ENCODE results near the gene FRY. TPM values are rescaled to one million over a fixed set of nuclear protein-coding genes. Genes with fewer than 3 reads are reported as not detected.

The FRY gene
- total RNA-seq, 2 donors from 2014 or later, result 122 to 165 TPM

DNA sequence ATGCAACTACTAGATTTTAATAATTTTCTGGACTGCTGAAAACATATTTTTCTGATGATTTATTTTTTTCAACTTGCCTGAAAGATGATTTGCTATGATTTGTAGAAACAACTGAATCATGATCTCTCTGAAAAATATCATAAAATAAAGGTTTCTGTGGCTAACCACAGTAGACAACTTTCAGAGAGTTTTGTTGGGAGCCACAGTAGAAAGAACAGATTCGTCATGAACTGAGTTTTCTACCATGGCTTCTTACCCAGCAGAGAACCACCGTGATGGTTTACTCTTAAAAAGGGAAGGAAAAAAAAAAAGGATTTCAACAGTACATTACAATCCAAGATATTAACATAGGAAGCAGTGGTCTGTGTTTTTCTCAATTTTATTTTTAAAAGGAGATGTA lies 265.6 kb downstream of the FRY start:
- ATAC-seq (ENCODE audit: insufficient number of reproducible peaks, low FRiP score, low read depth) (no peak), DNase-seq (ENCODE audit: low spot score) (no peak)
- peaks cover 13% of the 10 kb centered on the region for H3K36me3 ChIP-seq
- no peak overlapping the region for H3K27ac ChIP-seq
- no peaks in the 10 kb centered on the region for H3K27me3 ChIP-seq (replicated peaks; ENCODE audit: insufficient read depth)
- H3K9me3 ChIP-seq, result no peaks in the 10 kb centered on the region
- TF ChIP-seq, protein P1, sequence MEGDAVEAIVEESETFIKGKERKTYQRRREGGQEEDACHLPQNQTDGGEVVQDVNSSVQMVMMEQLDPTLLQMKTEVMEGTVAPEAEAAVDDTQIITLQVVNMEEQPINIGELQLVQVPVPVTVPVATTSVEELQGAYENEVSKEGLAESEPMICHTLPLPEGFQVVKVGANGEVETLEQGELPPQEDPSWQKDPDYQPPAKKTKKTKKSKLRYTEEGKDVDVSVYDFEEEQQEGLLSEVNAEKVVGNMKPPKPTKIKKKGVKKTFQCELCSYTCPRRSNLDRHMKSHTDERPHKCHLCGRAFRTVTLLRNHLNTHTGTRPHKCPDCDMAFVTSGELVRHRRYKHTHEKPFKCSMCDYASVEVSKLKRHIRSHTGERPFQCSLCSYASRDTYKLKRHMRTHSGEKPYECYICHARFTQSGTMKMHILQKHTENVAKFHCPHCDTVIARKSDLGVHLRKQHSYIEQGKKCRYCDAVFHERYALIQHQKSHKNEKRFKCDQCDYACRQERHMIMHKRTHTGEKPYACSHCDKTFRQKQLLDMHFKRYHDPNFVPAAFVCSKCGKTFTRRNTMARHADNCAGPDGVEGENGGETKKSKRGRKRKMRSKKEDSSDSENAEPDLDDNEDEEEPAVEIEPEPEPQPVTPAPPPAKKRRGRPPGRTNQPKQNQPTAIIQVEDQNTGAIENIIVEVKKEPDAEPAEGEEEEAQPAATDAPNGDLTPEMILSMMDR (IDR thresholded peaks at IDR 0.05), result no peak
- no peak overlapping the region for H3K4me3 ChIP-seq
- H3K4me1 ChIP-seq (ENCODE audit: control insufficient read depth in 1 of 2, low read depth in 2 of 2), result no peaks in the 10 kb centered on the region

GRCh38 chr13:32298695-32299094 lies 267.1 kb downstream of the FRY start:
- no peaks in the 10 kb centered on the region for H3K9me3 ChIP-seq
- ATAC-seq (ENCODE audit: insufficient number of reproducible peaks, low FRiP score, low read depth) (no peak), DNase-seq (ENCODE audit: low spot score) (no peak)
- no peak overlapping the region for H3K4me3 ChIP-seq
- TF ChIP-seq, protein P1 (IDR thresholded peaks at IDR 0.05), result no peak
- no peaks in the 10 kb centered on the region for H3K27me3 ChIP-seq (replicated peaks; ENCODE audit: insufficient read depth)
- H3K36me3 ChIP-seq, result peaks cover 13% of the 10 kb centered on the region
- H3K4me1 ChIP-seq (ENCODE audit: control insufficient read depth in 1 of 2, low read depth in 2 of 2), result no peaks in the 10 kb centered on the region
- no peak overlapping the region for H3K27ac ChIP-seq

GRCh38 chr13:32299893-32300292 lies 268.3 kb downstream of the FRY start:
- Histone ChIP-seq H3K9me3 (no peaks in the 10 kb centered on the region), H3K4me3 (no peak overlapping the region), H3K27me3 (replicated peaks; ENCODE audit: insufficient read depth) (no peaks in the 10 kb centered on the region), H3K27ac (no peak overlapping the region), H3K4me1 (ENCODE audit: control insufficient read depth in 1 of 2, low read depth in 2 of 2) (no peaks in the 10 kb centered on the region), H3K36me3 (peaks cover 7% of the 10 kb centered on the region)
- DNase-seq (ENCODE audit: low spot score) (no peak), ATAC-seq (ENCODE audit: insufficient number of reproducible peaks, low FRiP score, low read depth) (no peak)
- TF ChIP-seq, protein P1 (IDR thresholded peaks at IDR 0.05), result no peak

DNA sequence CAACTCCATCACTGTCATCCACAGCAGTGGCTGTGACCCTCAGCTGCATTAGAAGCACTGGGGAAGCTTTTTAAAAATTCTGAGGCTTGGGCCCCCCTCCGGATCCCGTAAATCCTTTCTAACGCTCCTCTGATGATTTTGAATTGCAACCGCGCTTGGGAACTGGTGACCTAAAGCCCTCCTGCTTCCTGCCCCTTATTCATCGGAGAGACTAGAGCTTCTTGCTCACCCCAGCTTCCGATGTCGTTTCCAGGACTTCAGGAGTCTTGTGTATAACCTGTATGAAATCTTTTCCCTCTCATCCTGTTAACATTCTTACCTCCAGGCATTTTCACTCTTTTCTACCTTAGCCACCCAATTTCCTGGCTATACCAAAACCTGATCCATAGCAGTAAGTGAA lies 268.8 kb downstream of the FRY start:
- Histone ChIP-seq H3K4me3 (no peak overlapping the region), H3K27me3 (replicated peaks; ENCODE audit: insufficient read depth) (no peaks in the 10 kb centered on the region), H3K4me1 (ENCODE audit: control insufficient read depth in 1 of 2, low read depth in 2 of 2) (no peaks in the 10 kb centered on the region), H3K36me3 (peaks cover 4% of the 10 kb centered on the region), H3K9me3 (no peaks in the 10 kb centered on the region), H3K27ac (no peak overlapping the region)
- TF ChIP-seq, protein P1 (IDR thresholded peaks at IDR 0.05), result no peak
- ATAC-seq (ENCODE audit: insufficient number of reproducible peaks, low FRiP score, low read depth) (no peak), DNase-seq (ENCODE audit: low spot score) (no peak)

GRCh38 chr13:32300920-32301319 lies 269.3 kb downstream of the FRY start:
- no peak for ATAC-seq (ENCODE audit: insufficient number of reproducible peaks, low FRiP score, low read depth)
- Histone ChIP-seq H3K27me3 (replicated peaks; ENCODE audit: insufficient read depth) (no peaks in the 10 kb centered on the region), H3K36me3 (no peaks in the 10 kb centered on the region), H3K4me3 (no peak overlapping the region), H3K27ac (no peak overlapping the region), H3K4me1 (ENCODE audit: control insufficient read depth in 1 of 2, low read depth in 2 of 2) (no peaks in the 10 kb centered on the region), H3K9me3 (no peaks in the 10 kb centered on the region)
- no peak for DNase-seq (ENCODE audit: low spot score)
- TF ChIP-seq, protein P1 (IDR thresholded peaks at IDR 0.05), result no peak
